Fibroblast of peridontal ligament (primary cell): ENCODE measurements around the gene EFNB2.
A peak's percentile ranks its signal among the peaks of the same experiment; 100 is the strongest.

Source experiments
- DNase-seq: peaks from one replicate; pipeline ENCODE4 v3.0.0-alpha.2; 2010; ENCODE audit errors: extremely low read depth

The EFNB2 gene

DNA sequence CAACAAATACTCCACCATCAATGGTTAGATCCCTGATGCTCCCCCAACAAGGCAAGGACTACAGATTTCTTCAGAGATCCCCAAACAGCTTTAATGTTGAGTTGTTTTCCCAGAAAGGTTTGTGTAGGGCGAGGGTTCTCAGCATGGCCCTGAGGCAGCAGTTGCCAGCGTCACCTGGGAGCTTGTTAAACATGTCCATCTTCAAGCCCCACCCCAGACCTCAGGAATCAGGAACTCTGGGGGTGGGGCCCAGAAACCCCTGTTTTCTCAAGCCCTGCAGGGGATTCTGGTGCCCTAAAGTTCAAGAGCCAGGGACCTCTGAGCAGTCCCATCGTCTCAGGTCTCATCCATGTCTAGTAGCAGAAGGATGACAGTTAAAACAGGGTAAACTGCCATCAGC is 9.6 kb downstream of the EFNB2 start:
- DNase-seq: no peak

DNA sequence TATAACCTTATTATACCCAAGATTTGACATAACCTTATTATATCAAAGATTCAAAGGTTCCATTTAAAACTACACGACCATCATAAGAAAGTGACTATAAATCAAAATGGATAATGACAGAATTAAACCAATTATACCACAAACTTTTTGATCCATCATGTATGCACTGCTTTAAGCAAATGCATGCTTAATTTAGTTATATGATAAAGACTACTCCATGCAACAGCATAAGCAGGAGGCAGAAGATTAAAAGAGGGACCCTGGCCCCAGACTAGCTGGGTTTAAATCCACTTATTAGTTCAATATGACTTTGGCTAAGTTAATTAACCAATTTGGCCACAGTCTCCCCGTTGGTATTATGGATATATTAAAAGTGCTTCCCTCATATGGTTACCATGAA is 11.4 kb downstream of the EFNB2 start:
- DNase-seq: no peak

DNA sequence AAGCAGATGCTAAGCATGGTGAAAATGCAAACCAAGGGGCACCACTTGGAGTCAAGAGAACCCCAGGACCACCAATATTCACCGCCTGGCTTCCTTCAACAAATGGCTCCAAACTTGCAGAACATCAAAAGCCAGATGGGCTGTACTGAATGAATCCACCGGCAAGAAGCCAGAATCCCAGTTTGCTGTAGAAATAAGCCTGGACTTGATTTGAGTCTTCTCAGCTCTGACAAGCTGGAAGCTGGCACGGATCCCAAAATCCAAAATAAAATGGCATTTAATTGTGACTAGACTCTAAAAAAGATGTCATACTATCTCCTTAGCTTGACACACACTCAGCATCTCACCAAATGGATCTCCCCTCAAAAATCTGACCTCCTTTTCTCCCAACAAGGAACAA is 11.9 kb downstream of the EFNB2 start:
- peak; percentile 68 for DNase-seq

DNA sequence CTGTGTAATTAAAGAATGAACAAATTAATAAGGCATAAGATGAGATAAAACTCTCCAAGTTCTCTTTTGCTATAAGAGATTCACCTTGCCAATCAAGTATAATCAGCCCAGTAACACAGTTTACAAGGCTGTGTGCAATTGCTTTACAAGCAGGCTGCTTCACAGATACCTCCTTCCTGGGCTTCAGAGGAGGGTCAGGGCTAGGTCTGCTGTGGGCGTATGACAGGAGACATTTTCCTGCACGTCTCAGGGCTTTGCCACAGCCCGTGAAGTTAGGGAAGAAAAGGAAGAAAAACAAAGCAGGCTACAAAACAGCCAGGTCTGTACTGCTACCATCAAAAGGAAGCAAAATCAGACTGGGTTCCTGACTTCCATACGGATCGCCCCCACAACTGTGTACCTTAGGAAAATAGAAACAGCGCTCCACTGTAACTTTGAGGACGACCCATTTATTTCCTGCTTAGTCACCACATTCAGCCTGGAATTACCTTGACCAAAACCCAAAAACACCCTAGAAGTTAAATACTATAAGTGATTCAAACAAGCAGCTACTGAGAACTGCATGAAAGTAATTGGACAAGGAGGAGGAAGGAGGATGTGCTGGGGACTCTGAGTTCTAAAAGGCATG is 12.4 kb downstream of the EFNB2 start:
- no peak for DNase-seq

DNA sequence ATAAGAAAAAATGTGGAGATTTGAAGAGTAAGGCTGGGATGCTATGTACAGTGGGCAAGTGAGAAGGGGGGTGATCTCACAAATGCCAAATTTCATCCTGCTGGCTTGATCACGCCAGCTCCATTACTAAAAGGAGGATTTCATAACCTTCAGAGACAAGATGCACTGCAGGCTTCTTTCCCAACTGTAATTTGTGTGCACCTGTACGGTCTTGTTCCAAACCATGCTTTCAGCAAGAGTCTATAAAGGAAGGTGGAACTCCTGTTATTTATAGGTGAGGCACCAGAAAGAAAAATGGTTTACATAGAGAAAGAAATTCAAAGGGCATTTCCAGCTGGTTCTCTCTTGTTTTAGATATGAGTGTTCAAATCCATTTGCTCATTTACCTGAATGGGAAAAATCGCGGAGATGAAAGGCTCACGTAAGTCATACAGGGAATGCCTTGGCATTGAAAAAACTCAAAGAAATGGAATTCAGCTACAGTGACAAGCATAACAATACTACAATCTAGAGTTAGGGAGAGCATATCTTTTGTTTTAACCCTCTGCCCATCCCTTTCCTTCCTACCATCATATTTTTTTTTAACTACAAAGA is 13.3 kb downstream of the EFNB2 start:
- DNase-seq: no peak

DNA sequence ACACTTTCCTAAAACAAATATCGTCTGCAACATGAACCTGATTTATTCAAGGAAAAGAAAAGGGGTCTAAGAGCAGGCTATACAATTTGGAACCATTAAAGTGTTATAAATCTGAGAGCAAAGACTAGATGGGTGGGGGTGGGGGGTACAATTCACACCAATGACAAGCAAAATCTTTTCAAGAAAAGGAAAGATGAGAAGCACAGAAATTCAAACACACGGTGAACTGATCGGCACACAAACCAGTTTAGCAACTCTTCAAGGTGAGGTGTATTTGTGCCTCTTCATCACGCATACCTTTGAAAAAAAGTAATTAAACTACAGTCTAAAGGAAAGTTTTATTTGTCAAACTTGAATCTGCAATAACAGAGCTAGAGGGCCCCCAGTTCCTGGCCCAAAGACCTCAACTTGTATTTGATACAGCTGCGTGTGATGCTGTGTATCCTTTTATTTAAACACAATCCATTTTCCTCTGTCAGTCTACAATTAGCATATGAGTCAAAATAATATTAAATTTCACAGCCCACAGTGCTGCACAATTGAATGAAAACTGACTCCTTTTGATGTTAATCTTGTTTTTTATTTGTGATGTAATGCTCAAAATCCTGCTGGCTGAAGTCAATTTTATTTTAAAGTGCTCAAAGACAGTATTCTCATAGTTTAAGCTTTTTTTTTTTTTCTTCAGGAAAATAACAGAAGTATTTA is 14.2 kb downstream of the EFNB2 start:
- DNase-seq: no peak

DNA sequence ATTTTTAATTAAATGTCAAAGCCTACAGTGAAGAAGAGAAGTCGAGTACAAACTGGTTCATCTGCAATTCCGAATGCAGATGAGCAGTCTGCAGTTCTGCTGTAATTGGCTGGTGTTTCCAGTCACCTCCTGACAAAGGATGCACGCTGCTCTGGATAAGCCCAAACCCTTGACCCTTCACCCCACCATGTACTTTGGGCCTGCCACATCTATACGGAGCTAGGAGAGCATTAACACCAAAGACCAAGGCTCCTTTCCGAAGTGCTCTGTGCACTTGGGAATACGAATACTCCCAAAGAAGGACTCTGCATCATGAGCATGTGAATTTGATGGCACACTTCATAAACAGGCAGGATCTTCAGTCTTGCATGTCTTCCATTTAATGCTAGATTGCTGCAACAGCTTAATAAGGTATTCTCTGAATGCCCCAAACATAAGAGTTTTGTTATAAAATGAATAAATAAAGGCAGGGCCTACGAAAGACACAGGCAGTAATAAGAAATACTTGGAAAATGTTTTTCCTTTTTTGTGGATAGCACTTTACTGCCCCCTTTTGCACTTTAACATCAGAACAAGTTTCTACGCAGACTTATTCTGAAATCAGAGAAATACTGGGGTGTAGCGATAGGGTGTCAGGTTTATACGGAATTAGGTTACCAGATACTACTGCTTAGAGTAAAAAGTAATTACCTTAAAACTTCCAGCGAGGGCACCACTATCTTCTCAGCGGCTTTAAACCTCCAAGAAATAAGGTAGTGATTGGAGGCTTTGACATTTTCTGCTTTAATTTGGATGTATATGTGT is 15.0 kb downstream of the EFNB2 start:
- peak; percentile 84 for DNase-seq

DNA sequence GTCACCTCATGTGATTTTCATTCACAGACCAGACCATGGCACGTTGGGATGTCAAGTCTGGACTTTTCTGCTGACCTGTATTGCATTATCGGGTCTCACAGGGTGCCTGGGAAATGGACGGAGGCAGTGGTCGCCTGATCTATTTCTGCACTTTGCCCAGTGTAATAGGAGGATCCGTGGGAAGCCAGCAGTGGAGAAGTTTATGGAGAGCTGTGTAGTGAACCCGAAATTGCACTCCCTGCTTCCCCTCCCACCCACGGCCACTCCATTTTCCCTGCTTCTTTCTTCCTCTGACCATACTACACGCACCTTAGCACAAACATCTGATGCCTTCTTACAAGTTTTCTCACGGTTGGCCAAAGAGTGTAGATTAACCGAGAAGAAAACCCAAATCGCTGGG is 16.9 kb downstream of the EFNB2 start:
- no peak for DNase-seq

DNA sequence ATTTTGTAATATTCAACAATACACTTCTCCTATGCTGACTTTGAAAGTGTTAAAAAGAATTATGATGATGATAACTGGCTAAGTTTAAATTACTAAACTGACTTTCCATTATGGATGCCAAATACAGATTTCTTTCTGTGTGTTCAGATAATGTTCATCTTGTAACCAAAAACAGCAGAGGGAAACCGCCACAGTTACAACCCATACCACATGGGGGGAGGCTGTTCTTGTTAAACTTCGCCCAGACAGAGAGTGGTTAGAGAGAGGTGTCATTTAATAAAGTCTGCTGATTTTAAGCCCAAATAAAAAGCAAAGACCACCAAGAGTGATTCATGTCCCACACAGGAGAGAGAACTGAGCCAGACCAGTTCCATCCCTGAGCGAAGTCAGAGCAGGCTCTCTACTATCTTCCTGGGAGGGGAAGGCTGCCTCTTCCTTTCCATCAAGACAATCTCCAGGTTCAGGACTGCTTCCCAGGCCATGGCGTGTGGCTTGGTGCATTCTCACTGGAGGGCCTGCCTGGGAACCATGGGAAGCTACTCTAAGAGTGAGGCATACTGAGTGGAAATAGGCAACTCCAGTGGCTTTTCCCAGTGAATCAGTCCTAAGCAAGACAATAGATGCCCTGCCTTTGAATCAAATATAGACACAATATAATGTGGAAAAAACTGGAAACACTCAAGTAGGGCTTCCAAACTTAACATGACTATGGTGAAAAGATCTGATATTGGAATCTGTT is 18.2 kb downstream of the EFNB2 start:
- DNase-seq: no peak

DNA sequence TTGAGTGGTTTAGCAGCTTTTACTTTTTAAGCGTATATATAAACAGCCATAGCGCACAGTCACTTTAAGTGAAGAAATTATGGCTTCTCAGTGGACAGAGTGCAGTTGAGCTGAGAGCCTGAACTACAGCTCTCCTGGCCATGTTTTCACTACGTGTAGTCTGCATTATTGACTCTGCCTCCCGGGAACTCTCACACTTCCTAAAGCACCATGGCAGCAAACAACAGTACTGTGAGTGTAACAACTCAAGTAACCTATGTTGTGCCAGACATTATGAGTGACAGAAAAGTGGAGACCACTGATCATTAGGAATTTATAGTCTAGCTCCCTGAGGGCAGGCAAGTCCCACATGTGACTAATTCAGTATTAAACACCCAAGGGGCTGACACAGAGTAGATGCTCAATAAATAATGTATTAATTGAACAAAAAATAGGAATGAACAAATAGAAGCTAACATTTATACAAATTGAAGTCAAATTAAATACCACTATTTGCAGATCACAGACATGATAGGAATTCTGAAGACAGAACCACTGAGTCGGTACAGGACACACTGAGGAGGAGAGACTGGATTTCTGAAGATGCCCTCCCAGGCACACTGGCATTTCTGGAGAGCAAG is 19.7 kb downstream of the EFNB2 start:
- DNase-seq: no peak

DNA sequence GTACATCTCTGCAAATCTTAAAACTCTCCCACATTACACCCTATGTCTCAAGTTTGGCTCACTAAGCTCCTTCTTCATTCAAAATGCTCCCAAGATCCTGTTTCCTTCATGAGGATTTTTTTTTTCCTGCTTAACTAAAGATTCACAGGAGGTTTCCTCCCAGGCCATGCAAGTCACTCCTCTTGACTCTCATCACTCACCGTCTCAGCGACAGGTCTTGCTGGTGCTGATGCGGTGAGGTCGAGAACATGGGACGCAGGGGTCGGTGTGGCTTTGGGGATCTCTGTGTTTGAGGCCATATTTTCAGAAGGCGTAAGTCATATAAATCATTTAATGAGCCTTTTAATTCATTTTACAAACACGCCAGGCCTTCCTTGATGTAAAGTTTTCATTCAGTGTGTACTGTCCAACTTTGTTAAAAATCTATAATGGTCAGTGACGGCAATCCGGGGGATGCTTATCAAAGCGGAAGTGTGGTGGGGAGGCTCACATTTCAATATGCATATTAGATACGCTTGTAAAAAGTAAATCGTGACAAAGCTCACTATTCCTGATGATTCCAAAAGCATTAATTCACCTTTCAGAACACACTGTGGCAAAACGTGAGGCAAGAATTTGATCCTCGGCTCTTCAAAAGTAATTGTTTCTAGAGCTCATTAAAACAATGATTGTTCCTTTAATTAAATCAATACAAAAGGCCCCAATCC is 20.4 kb downstream of the EFNB2 start:
- no peak for DNase-seq

DNA sequence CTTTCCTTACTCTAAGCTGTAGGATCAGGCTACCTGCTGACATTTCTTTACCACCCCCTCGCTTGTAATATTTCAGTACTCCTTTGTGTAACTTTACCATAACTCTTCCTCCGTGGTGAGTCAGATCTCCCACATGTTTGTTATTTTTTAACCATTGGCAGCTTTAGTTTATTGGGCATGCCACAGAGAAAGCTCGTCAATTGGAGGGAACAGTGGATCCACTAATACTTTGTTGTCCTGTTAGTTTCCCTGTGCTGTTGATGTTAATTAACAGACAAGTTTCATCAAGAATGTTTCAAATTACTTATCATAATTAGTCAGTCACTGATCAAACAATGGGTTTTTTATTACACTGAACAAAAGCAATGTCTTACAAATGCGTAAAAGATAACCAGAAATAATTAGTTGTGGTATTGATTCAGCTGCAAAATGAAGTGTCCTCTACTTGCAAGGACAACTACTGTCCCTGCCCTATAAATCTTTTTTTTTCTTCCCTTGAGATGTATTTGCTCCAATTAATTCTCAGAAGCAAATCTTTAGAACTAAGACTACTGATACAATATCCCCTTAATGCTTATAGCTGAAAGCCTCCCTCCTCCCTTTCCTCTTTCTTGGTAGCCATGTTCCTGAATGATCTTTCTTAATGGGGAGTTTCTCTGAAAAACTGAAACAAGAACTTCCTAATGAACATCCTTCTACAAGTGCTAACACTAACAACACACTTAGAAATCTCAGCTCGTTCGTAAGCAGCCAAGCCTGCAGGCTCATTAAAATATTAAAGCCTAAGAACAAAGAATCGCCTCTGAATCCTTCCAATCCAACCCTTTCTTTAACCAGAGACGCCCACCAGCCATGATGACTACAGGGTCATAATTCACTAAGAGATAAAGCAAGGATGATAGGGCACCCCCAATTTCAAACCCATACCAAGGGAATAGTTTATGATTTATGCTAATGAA is 22.2 kb downstream of the EFNB2 start:
- peak; percentile 52 for DNase-seq

DNA sequence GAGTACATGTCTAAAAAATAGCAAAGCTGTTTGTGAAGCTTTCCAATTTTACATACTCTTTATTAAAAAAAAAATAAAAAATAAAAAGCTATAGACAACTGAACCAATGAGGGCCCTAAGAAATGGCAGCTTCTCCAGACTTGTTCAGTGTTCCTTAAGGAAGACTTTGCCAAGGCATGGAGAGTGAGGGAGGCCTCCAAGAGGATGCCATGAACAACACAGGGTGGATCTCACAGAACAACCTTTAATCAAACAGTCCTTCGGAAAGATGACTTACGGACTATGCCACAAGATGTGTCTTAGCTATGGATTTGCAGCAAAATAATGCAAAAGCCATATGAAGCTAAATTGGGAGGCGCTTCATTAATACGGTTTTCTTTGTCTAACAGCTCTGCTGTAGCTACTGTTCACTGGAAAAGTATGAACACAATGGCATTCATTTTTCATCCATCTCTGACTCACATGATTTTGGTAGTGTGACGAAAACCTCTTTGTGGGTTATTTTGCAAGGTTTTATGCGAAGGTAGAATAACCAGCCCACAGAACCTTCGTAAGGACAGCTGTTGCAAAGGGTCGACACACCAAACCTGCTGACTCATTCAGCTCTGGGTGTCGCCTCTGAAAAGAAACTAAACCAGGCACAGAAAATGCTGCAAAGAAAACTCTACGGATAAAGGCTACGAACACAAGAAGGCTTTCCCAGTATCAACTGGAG is 27.7 kb downstream of the EFNB2 start:
- peak; percentile 95 for DNase-seq

DNA sequence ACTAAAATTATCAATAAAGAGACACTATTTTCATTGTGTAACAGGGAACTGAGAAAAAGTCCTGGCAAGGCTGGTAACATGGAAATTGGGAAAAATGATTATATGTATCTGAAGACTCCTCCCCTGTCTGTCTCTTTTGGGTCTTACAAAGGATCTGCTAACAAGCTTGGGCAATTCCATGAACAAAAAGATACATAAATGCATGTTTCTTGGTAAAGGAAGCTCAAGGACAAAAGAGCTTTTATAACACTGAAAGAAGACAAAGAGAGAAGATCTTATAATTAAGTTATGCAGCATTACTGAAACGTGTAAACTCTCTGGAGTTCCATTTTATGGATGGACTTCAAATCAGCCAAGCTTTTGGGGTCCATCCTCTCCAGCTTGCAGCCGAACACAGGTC is 29.2 kb downstream of the EFNB2 start:
- DNase-seq: no peak

DNA sequence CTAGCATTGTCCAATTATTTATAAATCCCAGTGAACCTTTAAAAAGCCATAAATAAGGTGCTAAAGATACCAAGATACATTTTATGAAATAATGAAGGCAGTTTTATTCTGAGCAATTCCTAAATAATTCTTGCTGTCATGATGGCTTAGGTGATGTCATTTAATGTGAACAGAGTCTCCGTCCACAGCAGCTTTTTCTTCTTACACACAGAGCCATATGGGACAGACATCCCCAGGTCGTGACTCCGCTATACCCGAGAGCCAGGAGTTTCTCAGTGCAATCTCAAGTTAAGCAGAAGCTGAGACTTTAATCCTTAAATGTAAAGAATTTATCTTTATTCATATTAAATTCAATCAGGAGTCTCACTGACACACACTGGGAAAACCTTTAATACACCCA is 29.7 kb downstream of the EFNB2 start:
- no peak for DNase-seq

DNA sequence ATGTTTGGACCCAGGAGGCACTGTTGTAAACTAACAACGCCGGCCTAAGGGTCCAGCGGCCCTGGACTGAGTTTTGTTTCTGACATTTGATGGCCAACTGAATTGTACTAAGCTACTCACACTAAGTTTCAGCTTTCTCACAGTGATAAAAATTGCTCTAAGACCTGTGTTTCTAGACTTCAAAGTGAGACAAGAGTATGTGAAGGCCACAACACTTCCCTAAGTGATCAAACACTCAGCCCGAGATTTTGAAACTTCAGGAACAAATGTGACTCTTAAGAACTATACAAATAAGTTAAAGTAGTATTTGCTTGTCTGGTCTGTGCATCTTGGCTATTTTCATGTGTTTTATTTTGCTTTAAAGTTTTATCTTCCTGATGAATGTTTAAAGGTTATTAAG is 30.2 kb downstream of the EFNB2 start:
- no peak for DNase-seq

DNA sequence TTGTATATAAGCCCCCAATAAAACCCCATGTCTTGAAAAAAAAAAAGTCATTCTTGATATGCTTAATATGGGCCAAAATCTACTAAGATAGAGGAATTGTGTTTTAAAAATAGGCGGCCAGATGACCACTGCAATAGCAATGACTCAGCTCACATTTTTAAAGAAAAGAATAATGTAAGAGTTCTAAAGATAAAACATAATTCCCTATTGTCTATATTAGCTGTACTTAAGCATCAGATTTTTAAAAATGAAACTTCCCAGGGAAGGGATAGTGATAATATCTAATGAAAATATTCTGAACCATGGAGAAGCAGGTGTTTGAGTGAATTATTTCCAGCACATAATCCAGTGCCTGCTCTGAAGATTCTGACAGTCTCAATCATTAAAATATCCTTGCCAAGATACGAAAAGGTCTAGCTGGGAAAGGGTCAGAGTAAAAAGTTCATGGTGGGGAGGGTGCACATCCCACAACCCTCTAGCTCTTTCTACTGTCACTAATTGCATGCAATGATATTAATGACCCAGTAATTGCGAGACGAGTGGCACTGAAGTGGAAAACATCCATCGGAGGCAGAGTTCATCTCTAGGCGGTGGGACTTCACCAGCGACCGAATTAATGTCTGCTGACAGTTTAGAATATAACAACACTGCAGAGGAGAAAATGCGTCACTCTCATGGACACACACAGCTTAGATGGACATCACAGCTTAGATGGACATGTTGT is 31.6 kb downstream of the EFNB2 start:
- DNase-seq: peak; percentile 45

DNA sequence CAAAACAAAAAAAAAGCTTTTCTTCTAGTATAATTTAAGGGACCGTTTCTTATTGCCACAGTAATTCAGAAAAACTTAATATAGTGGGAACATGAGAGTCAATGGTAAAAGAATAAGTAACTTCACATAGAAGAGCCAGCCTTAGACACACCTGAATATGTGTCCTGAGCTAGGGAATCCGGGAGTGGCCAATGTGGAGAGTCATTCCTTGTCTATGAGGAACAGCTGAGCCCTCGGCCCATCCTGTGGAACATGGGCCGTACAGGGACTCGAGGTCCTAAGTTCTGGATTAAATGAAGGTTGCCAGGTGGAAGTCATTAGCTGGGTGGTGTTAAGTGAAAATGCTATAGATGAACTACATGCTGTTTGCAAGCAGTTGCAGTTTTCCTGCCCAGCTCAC is 32.2 kb downstream of the EFNB2 start:
- no peak for DNase-seq
